Measurements from ENCODE around the gene KIF5C.
A peak's percentile ranks its signal among the peaks of the same experiment; 100 is the strongest.

Gene KIF5C

GRCh38 chr2:148887350-148888002, 12.4 kb downstream of the KIF5C start:
- peak in 1 of 56 donors; percentile 24 for DNase-seq

- peak in 14 of 56 donors; percentile 1 to 45 (median 18) for DNase-seq
Measured at GRCh38 chr2:148888003-148888501, 13.0 kb downstream of the KIF5C start.

GRCh38 chr2:148888986-148889385, 14.0 kb downstream of the KIF5C start:
- DNase-seq = no peak

GRCh38 chr2:148893906-148894305, 18.9 kb downstream of the KIF5C start:
- no peak for DNase-seq

GRCh38 chr2:148896136-148896535, 21.1 kb downstream of the KIF5C start:
- DNase-seq = no peak

GRCh38 chr2:148899638-148900318, 24.8 kb downstream of the KIF5C start:
- no peak for DNase-seq

- DNase-seq = no peak
Measured at GRCh38 chr2:148900350-148900837, 25.4 kb downstream of the KIF5C start.

- no peak for DNase-seq
Measured at GRCh38 chr2:148901142-148901541, 26.1 kb downstream of the KIF5C start.

GRCh38 chr2:148902798-148903197, 27.8 kb downstream of the KIF5C start:
- DNase-seq = no peak

GRCh38 chr2:148903294-148903693, 28.3 kb downstream of the KIF5C start:
- no peak for DNase-seq

GRCh38 chr2:148903979-148904378, 29.0 kb downstream of the KIF5C start:
- DNase-seq = no peak

GRCh38 chr2:148906124-148906523, 31.1 kb downstream of the KIF5C start:
- DNase-seq = no peak

GRCh38 chr2:148907085-148907785, 32.2 kb downstream of the KIF5C start:
- DNase-seq = no peak

GRCh38 chr2:148909114-148909513, 34.1 kb downstream of the KIF5C start:
- DNase-seq = peak in 26 of 56 donors; percentile 9 to 65 (median 29)

- no peak for DNase-seq
Measured at GRCh38 chr2:148913061-148913460, 38.0 kb downstream of the KIF5C start.

- DNase-seq = no peak
Measured at GRCh38 chr2:148913492-148913891, 38.5 kb downstream of the KIF5C start.

- peak in 23 of 56 donors; percentile 11 to 61 (median 36) for DNase-seq
Measured at GRCh38 chr2:148914463-148914862, 39.4 kb downstream of the KIF5C start.

GRCh38 chr2:148917431-148917830, 42.4 kb downstream of the KIF5C start:
- no peak for DNase-seq

GRCh38 chr2:148918554-148918953, 43.5 kb downstream of the KIF5C start:
- no peak for DNase-seq

- no peak for DNase-seq
Measured at GRCh38 chr2:148920559-148920958, 45.5 kb downstream of the KIF5C start.

GRCh38 chr2:148922062-148922461, 47.0 kb downstream of the KIF5C start:
- no peak for DNase-seq
